Smooth muscle cell (in vitro differentiated cells): Measurements from ENCODE around the gene ABLIM2. TPM values are rescaled to one million over a fixed set of nuclear protein-coding genes. Genes with fewer than 3 reads are reported as not detected.

Experiments
- DNase-seq: peaks from one replicate; lab custom pipeline; 2025; ENCODE audit not compliant: unreplicated experiment; lab: John Stamatoyannopoulos, UW
- H2AFZ ChIP-seq: fragments of 200-600 bp; sonication (generic); 2 replicates; pipeline ENCODE4 v1.6.0; 2016; ENCODE audit warnings: antibody characterized with exemption, low read depth, mild to moderate bottlenecking
- H3F3A ChIP-seq: fragments of 200-600 bp; sonication (generic); 2 replicates; pipeline ENCODE4 v1.6.0; 2017; ENCODE audit warnings: antibody characterized with exemption, low read depth
- H3K27ac ChIP-seq: fragments of 200-600 bp; sonication (generic); 2 replicates; pipeline ENCODE4 v1.5.1; 2016; ENCODE audit warnings: low read depth, mild to moderate bottlenecking
- H3K27me3 ChIP-seq: fragments of 200-600 bp; sonication (generic); 2 replicates; pipeline ENCODE4 v1.6.1; 2016; ENCODE audit warnings: low read depth, mild to moderate bottlenecking
- H3K36me3 ChIP-seq: fragments of 200-600 bp; sonication (generic); 2 replicates; pipeline ENCODE4 v1.5.1; 2016; ENCODE audit warnings: low read depth
- H3K4me1 ChIP-seq: fragments of 200-600 bp; sonication (generic); 2 replicates; pipeline ENCODE4 v1.5.1; 2016; ENCODE audit warnings: low read depth
- H3K4me2 ChIP-seq: fragments of 200-600 bp; sonication (generic); 2 replicates; pipeline ENCODE4 v1.6.0; 2016; ENCODE audit warnings: mild to moderate bottlenecking
- H3K4me3 ChIP-seq: fragments of 200-600 bp; sonication (generic); 2 replicates; pipeline ENCODE4 v1.5.1; 2016; ENCODE audit warnings: mild to moderate bottlenecking
- H3K79me2 ChIP-seq: fragments of 200-600 bp; sonication (generic); 2 replicates; pipeline ENCODE4 v1.6.0; 2016; ENCODE audit warnings: low read depth, mild to moderate bottlenecking
- H3K9ac ChIP-seq: fragments of 200-600 bp; sonication (generic); 2 replicates; pipeline ENCODE4 v1.6.0; 2016; ENCODE audit warnings: low read depth
- H3K9me3 ChIP-seq: fragments of 200-600 bp; sonication (generic); replicated peaks from 2 replicates; pipeline ENCODE4 v1.5.1; 2016; ENCODE audit warnings: low read depth
- H4K20me1 ChIP-seq: fragments of 200-600 bp; sonication (generic); 2 replicates; pipeline ENCODE4 v1.6.0; 2016; ENCODE audit warnings: low read depth
- WGBS: methylation state at CpG from one replicate; pipeline ENCODE4 v1.1.7; 2016; ENCODE audit warnings: low lambda C conversion rate; 5-methylcytosine and 5-hydroxymethylcytosine counted together
- polyA plus RNA-seq: library from polyadenylated mRNA; unstranded; fragments of >200 nt; fragmentation: Nextera tagmentation; extraction: Ambion mirVana; gene quantifications from 2 replicates; pipeline ENCODE4 v1.2.1, GENCODE V29; 2016
- total RNA-seq: library from RNA; depleted of rRNA; stranded (reverse); fragments of >200 nt; gene quantifications from 2 replicates; pipeline ENCODE4 v1.2.3, GENCODE V29; 2014
- TF ChIP-seq, protein P1 (sequence below): fragments of 200-600 bp; sonication (generic); IDR thresholded peaks from 2 replicates; pipeline ENCODE4 v1.5.1; 2017; ENCODE audit warnings: borderline replicate concordance, mild to moderate bottlenecking, antibody characterized with exemption; ENCODE audit not compliant: insufficient read depth, poor library complexity, severe bottlenecking

The ABLIM2 gene
- total and polyA plus RNA-seq, 2 experiments from 2014 or later = 0.08 TPM; not detected in 1

- H3K27me3 ChIP-seq = peaks cover 24% of the 10 kb centered on the region
- DNase-seq = no peak
- no peaks in the 10 kb centered on the region for H3K9me3 ChIP-seq
- peak overlapping the region; percentile 58 for H3K4me3 ChIP-seq
- TF ChIP-seq, protein P1, sequence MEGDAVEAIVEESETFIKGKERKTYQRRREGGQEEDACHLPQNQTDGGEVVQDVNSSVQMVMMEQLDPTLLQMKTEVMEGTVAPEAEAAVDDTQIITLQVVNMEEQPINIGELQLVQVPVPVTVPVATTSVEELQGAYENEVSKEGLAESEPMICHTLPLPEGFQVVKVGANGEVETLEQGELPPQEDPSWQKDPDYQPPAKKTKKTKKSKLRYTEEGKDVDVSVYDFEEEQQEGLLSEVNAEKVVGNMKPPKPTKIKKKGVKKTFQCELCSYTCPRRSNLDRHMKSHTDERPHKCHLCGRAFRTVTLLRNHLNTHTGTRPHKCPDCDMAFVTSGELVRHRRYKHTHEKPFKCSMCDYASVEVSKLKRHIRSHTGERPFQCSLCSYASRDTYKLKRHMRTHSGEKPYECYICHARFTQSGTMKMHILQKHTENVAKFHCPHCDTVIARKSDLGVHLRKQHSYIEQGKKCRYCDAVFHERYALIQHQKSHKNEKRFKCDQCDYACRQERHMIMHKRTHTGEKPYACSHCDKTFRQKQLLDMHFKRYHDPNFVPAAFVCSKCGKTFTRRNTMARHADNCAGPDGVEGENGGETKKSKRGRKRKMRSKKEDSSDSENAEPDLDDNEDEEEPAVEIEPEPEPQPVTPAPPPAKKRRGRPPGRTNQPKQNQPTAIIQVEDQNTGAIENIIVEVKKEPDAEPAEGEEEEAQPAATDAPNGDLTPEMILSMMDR = no peak
- no peaks in the 10 kb centered on the region for H4K20me1 ChIP-seq
- no peak overlapping the region for H2AFZ ChIP-seq
- WGBS = 5% methylated on average over 68 of the region's 70 CpGs
- no peaks in the 10 kb centered on the region for H3K79me2 ChIP-seq
- no peak overlapping the region for H3K9ac ChIP-seq
- no peaks in the 10 kb centered on the region for H3K4me1 ChIP-seq
- no peaks in the 10 kb centered on the region for H3F3A ChIP-seq
- no peak overlapping the region for H3K27ac ChIP-seq
- no peaks in the 10 kb centered on the region for H3K36me3 ChIP-seq
- peak overlapping the region; percentile 96 for H3K4me2 ChIP-seq
Measured at GRCh38 chr4:8157944-8158709, 486 bp downstream of the ABLIM2 start.

- WGBS = 44% methylated on average over 15 of the region's 15 CpGs
- Histone ChIP-seq H3F3A (no peaks in the 10 kb centered on the region), H3K79me2 (no peaks in the 10 kb centered on the region), H3K4me3 (no peak overlapping the region), H3K4me1 (no peaks in the 10 kb centered on the region), H3K27me3 (peaks cover 26% of the 10 kb centered on the region), H2AFZ (no peak overlapping the region), H3K4me2 (no peak overlapping the region), H4K20me1 (no peaks in the 10 kb centered on the region), H3K27ac (no peak overlapping the region), H3K9ac (no peak overlapping the region), H3K9me3 (no peaks in the 10 kb centered on the region), H3K36me3 (no peaks in the 10 kb centered on the region)
- TF ChIP-seq, protein P1 = no peak
- no peak for DNase-seq
Measured at GRCh38 chr4:8157496-8157895, 1.1 kb downstream of the ABLIM2 start.

DNA sequence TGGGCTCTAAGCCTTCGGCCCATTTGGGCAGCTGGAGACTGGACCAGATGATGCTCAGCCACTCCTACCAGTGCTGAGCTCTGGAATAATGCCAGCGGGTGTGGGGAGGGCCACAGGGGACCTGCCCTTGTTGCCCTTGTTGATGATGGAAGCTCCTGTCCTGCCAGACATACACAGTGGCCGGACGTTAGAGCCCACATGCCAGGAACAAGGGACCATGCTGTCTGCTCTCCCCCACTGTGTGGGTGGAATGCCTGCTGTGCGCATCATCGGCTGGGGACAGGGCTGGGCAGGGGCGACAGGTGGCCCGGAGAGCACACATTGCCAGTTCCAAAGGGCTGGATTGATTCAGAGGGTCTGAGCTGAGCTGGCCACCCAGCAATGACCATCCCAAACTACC, 2.0 kb downstream of the ABLIM2 start:
- Histone ChIP-seq H3K9ac (no peak overlapping the region), H3K27me3 (peaks cover 26% of the 10 kb centered on the region), H3K4me1 (no peaks in the 10 kb centered on the region), H2AFZ (no peak overlapping the region), H3K4me3 (no peak overlapping the region), H4K20me1 (no peaks in the 10 kb centered on the region), H3K79me2 (no peaks in the 10 kb centered on the region), H3F3A (no peaks in the 10 kb centered on the region), H3K4me2 (no peak overlapping the region), H3K9me3 (no peaks in the 10 kb centered on the region), H3K36me3 (no peaks in the 10 kb centered on the region), H3K27ac (no peak overlapping the region)
- TF ChIP-seq, protein P1 = no peak
- DNase-seq = no peak
- 62% methylated on average over 8 of the region's 8 CpGs for WGBS
